Measurements from ENCODE around the gene ZCCHC14. TPM values are rescaled to one million over a fixed set of nuclear protein-coding genes. Genes with fewer than 3 reads are reported as not detected.

ZCCHC14 gene
- total RNA-seq, 1 experiment from 2014 or later, result 30.3 TPM

DNA sequence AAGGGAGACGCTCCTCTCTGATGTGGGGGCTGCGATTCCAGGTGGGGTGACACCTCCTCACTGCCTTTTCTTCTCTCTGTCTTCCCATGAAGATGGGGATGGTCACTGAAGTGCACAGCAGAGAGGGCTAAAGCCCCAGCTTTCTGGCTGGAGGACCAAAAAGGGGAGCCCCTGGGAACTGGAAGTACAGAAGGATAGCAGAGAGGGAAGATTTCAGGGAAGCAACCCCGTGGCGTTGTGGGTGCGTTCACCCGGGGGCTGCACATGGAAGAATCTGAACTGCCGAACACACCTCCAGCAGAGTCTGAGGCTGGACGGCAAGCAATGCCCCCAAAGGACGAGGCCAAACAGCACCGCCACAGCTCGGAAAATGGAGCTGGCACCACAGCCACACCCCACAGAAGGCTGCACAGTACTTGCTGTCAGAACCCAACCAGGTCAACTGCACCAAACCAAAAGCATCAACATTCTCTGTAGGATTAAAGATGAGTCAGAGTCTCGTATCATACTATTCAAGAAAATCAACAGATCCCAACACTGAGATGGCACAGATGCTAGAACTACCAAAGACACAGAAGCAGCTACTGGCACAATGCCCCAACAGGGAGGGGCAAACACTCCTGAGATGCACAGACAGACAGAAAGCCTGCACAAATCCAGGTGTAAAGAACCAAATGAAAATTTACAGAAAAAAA, 50.8 kb downstream of the ZCCHC14 start:
- BruUV-seq (replicated peaks), result no TSS peak
- intact Hi-C loops (cut with micrococcal nuclease; ENCODE audit: unreplicated experiment), result no loop called here
- Histone ChIP-seq H3K9me3 (ENCODE audit: low read depth, low read length, poor library complexity, severe bottlenecking) (no peaks in the 10 kb centered on the region), H3K4me1 (ENCODE audit: insufficient read depth, low read length, poor library complexity, severe bottlenecking) (no peaks in the 10 kb centered on the region), H3K27ac (ENCODE audit: low read depth, low read length, poor library complexity, severe bottlenecking) (no peak overlapping the region), H3K36me3 (ENCODE audit: insufficient read depth, low read length, poor library complexity, severe bottlenecking) (peaks cover 20% of the 10 kb centered on the region), H3K4me3 (ENCODE audit: low read depth, low read length, poor library complexity, severe bottlenecking) (no peak overlapping the region), H3K27me3 (replicated peaks; ENCODE audit: insufficient read depth, low read depth, low read length, poor library complexity) (no peaks in the 10 kb centered on the region)
- ChIA-PET POLR2A (ENCODE audit: low non-redundant PET) (no interaction called here), CTCF (no interaction called here)
- peak; percentile 36 for DNase-seq (ENCODE audit: low spot score)
- TF ChIP-seq, protein P1, sequence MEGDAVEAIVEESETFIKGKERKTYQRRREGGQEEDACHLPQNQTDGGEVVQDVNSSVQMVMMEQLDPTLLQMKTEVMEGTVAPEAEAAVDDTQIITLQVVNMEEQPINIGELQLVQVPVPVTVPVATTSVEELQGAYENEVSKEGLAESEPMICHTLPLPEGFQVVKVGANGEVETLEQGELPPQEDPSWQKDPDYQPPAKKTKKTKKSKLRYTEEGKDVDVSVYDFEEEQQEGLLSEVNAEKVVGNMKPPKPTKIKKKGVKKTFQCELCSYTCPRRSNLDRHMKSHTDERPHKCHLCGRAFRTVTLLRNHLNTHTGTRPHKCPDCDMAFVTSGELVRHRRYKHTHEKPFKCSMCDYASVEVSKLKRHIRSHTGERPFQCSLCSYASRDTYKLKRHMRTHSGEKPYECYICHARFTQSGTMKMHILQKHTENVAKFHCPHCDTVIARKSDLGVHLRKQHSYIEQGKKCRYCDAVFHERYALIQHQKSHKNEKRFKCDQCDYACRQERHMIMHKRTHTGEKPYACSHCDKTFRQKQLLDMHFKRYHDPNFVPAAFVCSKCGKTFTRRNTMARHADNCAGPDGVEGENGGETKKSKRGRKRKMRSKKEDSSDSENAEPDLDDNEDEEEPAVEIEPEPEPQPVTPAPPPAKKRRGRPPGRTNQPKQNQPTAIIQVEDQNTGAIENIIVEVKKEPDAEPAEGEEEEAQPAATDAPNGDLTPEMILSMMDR (conservative IDR thresholded peaks at IDR 0.05; ENCODE audit: low read depth, low read length), result no peak
- TF ChIP-seq EZH2 (IDR thresholded peaks at IDR 0.05; ENCODE audit: borderline replicate concordance, low read depth, low read length, poor library complexity, severe bottlenecking), result no peak

DNA sequence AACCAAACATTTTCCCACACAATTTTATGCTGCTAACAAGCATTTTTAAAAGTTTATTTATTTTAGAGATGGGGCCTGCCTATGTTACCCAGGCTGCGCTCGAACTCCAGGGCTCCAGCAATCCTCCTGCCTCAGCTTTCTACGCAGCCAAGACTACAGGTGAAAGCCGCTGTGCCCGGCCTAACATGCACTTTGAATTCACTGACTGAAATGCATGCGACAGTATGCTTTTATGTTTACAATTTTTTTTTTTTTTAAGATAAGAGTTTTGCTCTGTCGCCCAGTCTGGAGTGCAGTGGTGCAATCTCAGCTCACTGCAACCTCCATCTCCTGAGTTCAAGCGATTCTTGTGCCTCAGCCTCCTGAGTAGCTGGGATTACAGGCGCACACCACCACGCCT, 52.9 kb downstream of the ZCCHC14 start:
- H3K4me3 ChIP-seq (ENCODE audit: low read depth, low read length, poor library complexity, severe bottlenecking), result no peak overlapping the region
- H3K9me3 ChIP-seq (ENCODE audit: low read depth, low read length, poor library complexity, severe bottlenecking), result no peaks in the 10 kb centered on the region
- H3K27ac ChIP-seq (ENCODE audit: low read depth, low read length, poor library complexity, severe bottlenecking), result no peak overlapping the region
- H3K36me3 ChIP-seq (ENCODE audit: insufficient read depth, low read length, poor library complexity, severe bottlenecking), result peaks cover 6% of the 10 kb centered on the region
- TF ChIP-seq EZH2 (IDR thresholded peaks at IDR 0.05; ENCODE audit: borderline replicate concordance, low read depth, low read length, poor library complexity, severe bottlenecking), result no peak
- TF ChIP-seq, protein P1 (conservative IDR thresholded peaks at IDR 0.05; ENCODE audit: low read depth, low read length), result no peak
- BruUV-seq (replicated peaks), result no TSS peak
- H3K27me3 ChIP-seq (replicated peaks; ENCODE audit: insufficient read depth, low read depth, low read length, poor library complexity), result no peaks in the 10 kb centered on the region
- intact Hi-C loops (cut with micrococcal nuclease; ENCODE audit: unreplicated experiment), result loop anchor here (5.0 kb wide), 1 partner anchor 52 kb away; the partner anchor contains the start of gene ZCCHC14
- peaks cover 13% of the 10 kb centered on the region for H3K4me1 ChIP-seq (ENCODE audit: insufficient read depth, low read length, poor library complexity, severe bottlenecking)
- POLR2A ChIA-PET (ENCODE audit: low non-redundant PET), result no interaction called here
- CTCF ChIA-PET, result no interaction called here
- DNase-seq (ENCODE audit: low spot score), result no peak

DNA sequence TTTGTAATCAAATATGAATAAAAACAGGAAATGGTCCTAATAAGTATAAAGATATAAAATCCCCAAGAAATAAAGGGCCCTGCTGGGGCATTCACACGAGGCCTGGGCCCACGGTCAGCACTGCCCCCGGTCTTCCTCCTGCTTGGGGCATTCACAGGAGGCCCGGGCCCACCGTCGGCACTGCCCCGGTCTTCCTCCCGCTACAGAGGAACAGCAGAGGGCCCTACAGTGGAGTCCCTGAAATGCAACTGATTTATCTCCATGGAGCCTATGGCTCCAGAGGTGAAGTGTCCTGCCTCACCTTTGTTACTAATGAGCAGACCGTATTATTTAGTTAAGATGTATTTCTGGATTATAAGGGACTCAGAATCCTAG, 54.2 kb downstream of the ZCCHC14 start:
- H3K9me3 ChIP-seq (ENCODE audit: low read depth, low read length, poor library complexity, severe bottlenecking), result no peaks in the 10 kb centered on the region
- no peak for DNase-seq (ENCODE audit: low spot score)
- peaks cover 13% of the 10 kb centered on the region for H3K4me1 ChIP-seq (ENCODE audit: insufficient read depth, low read length, poor library complexity, severe bottlenecking)
- no peaks in the 10 kb centered on the region for H3K36me3 ChIP-seq (ENCODE audit: insufficient read depth, low read length, poor library complexity, severe bottlenecking)
- BruUV-seq (replicated peaks), result no TSS peak
- H3K27me3 ChIP-seq (replicated peaks; ENCODE audit: insufficient read depth, low read depth, low read length, poor library complexity), result no peaks in the 10 kb centered on the region
- ChIA-PET POLR2A (ENCODE audit: low non-redundant PET) (no interaction called here), CTCF (no interaction called here)
- no peak for TF ChIP-seq EZH2 (IDR thresholded peaks at IDR 0.05; ENCODE audit: borderline replicate concordance, low read depth, low read length, poor library complexity, severe bottlenecking)
- TF ChIP-seq, protein P1 (conservative IDR thresholded peaks at IDR 0.05; ENCODE audit: low read depth, low read length), result no peak
- intact Hi-C loops (cut with micrococcal nuclease; ENCODE audit: unreplicated experiment), result loop anchor here (5.0 kb wide), 1 partner anchor 54 kb away; the partner anchor contains the start of gene ZCCHC14
- no peak overlapping the region for H3K4me3 ChIP-seq (ENCODE audit: low read depth, low read length, poor library complexity, severe bottlenecking)
- H3K27ac ChIP-seq (ENCODE audit: low read depth, low read length, poor library complexity, severe bottlenecking), result no peak overlapping the region
